Endothelial cell of umbilical vein (primary cell): ENCODE results near the gene SULT1E1. TPM values are rescaled to one million over a fixed set of nuclear protein-coding genes. Genes with fewer than 3 reads are reported as not detected.

Experiments
- BruUV-seq: library from RNA; stranded (reverse); fragments of 400-500 nt; replicated peaks from 2 replicates; lab custom pipeline; 2021; lab: Mats Ljungman, UMichigan
- CTCF ChIA-PET: fragments of 300-600, 350-600 bp; sonication (Branson Sonifier 250); formaldehyde crosslinking; loops from one replicate; lab custom pipeline; 2021; ENCODE audit warnings: antibody characterized with exemption, inconsistent platforms; lab: Charles Lee
- POLR2A ChIA-PET: fragments of 300-600, 350-600 bp; sonication (Branson Sonifier 250); formaldehyde crosslinking; loops from one replicate; lab custom pipeline; 2021; ENCODE audit warnings: antibody characterized with exemption, inconsistent platforms; lab: Charles Lee
- DNase-seq: peaks from one replicate; pipeline ENCODE4 v3.0.0-alpha.2; 2011; ENCODE audit warnings: low read depth, low spot score
- FAIRE-seq: peaks from 2 replicates; lab custom pipeline; 2011; peaks lifted over from hg19 to GRCh38; lab: Jason Lieb, UNC
- H2AFZ ChIP-seq: 2 replicates; pipeline ENCODE4 v1.6.0; 2012; ENCODE audit warnings: low read depth, low read length, control low read depth, inconsistent platforms
- H3K27ac ChIP-seq: 2 replicates; pipeline ENCODE4 v1.5.1; 2011; ENCODE audit warnings: low read depth, mild to moderate bottlenecking, control low read depth, low read length, moderate library complexity; ENCODE audit not compliant: insufficient read depth
- H3K27me3 ChIP-seq, 2 experiments: 2 replicates each; pipeline versions ENCODE4 v1.6.0 to v1.6.1; 2011; ENCODE audit warnings: low read length in 2 of 2, mixed read lengths in 1 of 2; ENCODE audit not compliant: control insufficient read depth in 2 of 2, insufficient read depth in 2 of 2
- H3K36me3 ChIP-seq, 2 experiments: 2 replicates in 1 of 2; 3 replicates in 1 of 2; pipeline ENCODE4 v1.5.1; 2011; ENCODE audit warnings: low read length in 2 of 2, mild to moderate bottlenecking in 1 of 2, moderate library complexity in 1 of 2; ENCODE audit not compliant: control insufficient read depth in 2 of 2, insufficient read depth in 2 of 2; ENCODE audit errors: extremely low read depth in 1 of 2
- H3K4me1 ChIP-seq: 3 replicates; pipeline ENCODE4 v1.5.1; 2011; ENCODE audit warnings: mild to moderate bottlenecking, low read length; ENCODE audit not compliant: control insufficient read depth, insufficient read depth; ENCODE audit errors: extremely low read depth
- H3K4me2 ChIP-seq: 2 replicates; pipeline ENCODE4 v1.6.1; 2011; ENCODE audit warnings: low read length, control low read depth, mixed read lengths; ENCODE audit not compliant: insufficient read depth
- H3K4me3 ChIP-seq, 3 experiments: fragments of 200-600 bp in 1 of 3; sonication (generic), shearing (Covaris generic) in 1 of 3; replicated peaks in 1 of 3; 2 replicates each; pipeline ENCODE4 v1.5.1; 2011 to 2016; ENCODE audit warnings: control low read depth in 3 of 3, low read length in 3 of 3, mild to moderate bottlenecking in 2 of 3, inconsistent platforms in 1 of 3, low read depth in 1 of 3, moderate library complexity in 1 of 3; ENCODE audit not compliant: insufficient read depth in 1 of 3
- H3K79me2 ChIP-seq: 2 replicates; pipeline ENCODE4 v1.6.0; 2012; ENCODE audit warnings: low read length, inconsistent platforms; ENCODE audit not compliant: control insufficient read depth, insufficient read depth
- H3K9ac ChIP-seq: replicated peaks from 2 replicates; pipeline ENCODE3; 2011; ENCODE audit warnings: low read length, control low read depth; ENCODE audit not compliant: insufficient read depth; ENCODE audit errors: extremely low read depth
- H3K9me1 ChIP-seq: replicated peaks from 3 replicates; pipeline ENCODE4 v1.6.0; 2011; ENCODE audit warnings: mild to moderate bottlenecking, low read length; ENCODE audit not compliant: control insufficient read depth, insufficient read depth; ENCODE audit errors: extremely low read depth
- H3K9me3 ChIP-seq: replicated peaks from 2 replicates; pipeline ENCODE4 v1.5.1; 2012; ENCODE audit warnings: low read length, inconsistent platforms; ENCODE audit not compliant: control insufficient read depth, insufficient read depth
- H4K20me1 ChIP-seq: replicated peaks from 2 replicates; pipeline ENCODE3; 2011; ENCODE audit warnings: mild to moderate bottlenecking, low read length; ENCODE audit not compliant: control insufficient read depth, insufficient read depth; ENCODE audit errors: extremely low read depth
- EZH2 ChIP-seq: IDR thresholded peaks from 2 replicates; pipeline ENCODE4 v1.6.1; 2012; ENCODE audit warnings: borderline replicate concordance, low read depth, mild to moderate bottlenecking, moderate library complexity, low read length, inconsistent platforms; ENCODE audit not compliant: severe bottlenecking
- FOS ChIP-seq: IDR thresholded peaks from 2 replicates; pipeline ENCODE4 v1.6.1; 2011; ENCODE audit warnings: mild to moderate bottlenecking, low read length, moderate library complexity, borderline replicate concordance; ENCODE audit not compliant: insufficient read depth
- GATA2 ChIP-seq: IDR thresholded peaks from 2 replicates; pipeline ENCODE4 v1.7.0; 2011; ENCODE audit warnings: low read depth, mild to moderate bottlenecking, moderate library complexity, mixed read lengths, low read length; ENCODE audit not compliant: insufficient read length, insufficient read depth
- JUN ChIP-seq: IDR thresholded peaks from 2 replicates; pipeline ENCODE4 v1.6.1; 2011; ENCODE audit warnings: borderline replicate concordance, low read depth; ENCODE audit not compliant: insufficient read length, insufficient read depth
- MAX ChIP-seq: IDR thresholded peaks from 2 replicates; pipeline ENCODE4 v1.6.1; 2011; ENCODE audit not compliant: insufficient read depth, insufficient read length
- MYC ChIP-seq: IDR thresholded peaks from one replicate; pipeline ENCODE4 v1.6.1; 2011; ENCODE audit warnings: mild to moderate bottlenecking, low read depth, low read length
- POLR2A ChIP-seq: IDR thresholded peaks from 2 replicates; pipeline ENCODE4 v1.6.1; 2012; ENCODE audit warnings: low read depth, mild to moderate bottlenecking, control low read depth, low read length
- POLR2AphosphoS5 ChIP-seq: IDR thresholded peaks from 2 replicates; pipeline ENCODE4 v1.6.1; 2012; ENCODE audit warnings: low read depth, mild to moderate bottlenecking, control low read depth, low read length, moderate library complexity; ENCODE audit not compliant: insufficient read depth
- dilution Hi-C: fragments of 300-500 bp; cut with MboI; formaldehyde crosslinking; loops from one replicate; pipeline ENCODE4 v1.15.0; 2019; ENCODE audit warnings: low sequenced_read_pairs; ENCODE audit not compliant: extremely low pct_ligation_motif_present
- intact Hi-C: fragments of 100-400 bp; cut with micrococcal nuclease; formaldehyde crosslinking; loops from one replicate; pipeline ENCODE4 v1.10.0; 2022
- polyA plus RNA-seq, 4 experiments: library from polyadenylated mRNA; depleted of rRNA in 3 of 4; stranded (reverse) in 3 of 4; unstranded in 1 of 4; fragments of >200 nt; gene quantifications; 2 replicates each; pipeline versions ENCODE4 v1.2.1 to v1.2.3, GENCODE V29; 2011 to 2012; ENCODE audit warnings: missing spikeins in 1 of 4
- total RNA-seq: library from RNA; stranded (reverse); gene quantifications from 2 replicates; pipeline ENCODE4 v1.2.3, GENCODE V29; 2021
- TF ChIP-seq, protein P1 (sequence below), 2 donors: IDR thresholded peaks; 1 replicate in 1 of 2; 2 replicates in 1 of 2; pipeline ENCODE4 v1.5.1; 2011; ENCODE audit warnings: low read length in 2 of 2, mild to moderate bottlenecking in 2 of 2, moderate library complexity in 2 of 2, control low read depth in 1 of 2, inconsistent platforms in 1 of 2, low read depth in 1 of 2; ENCODE audit not compliant: insufficient read depth in 1 of 2; ENCODE audit errors: extremely low read depth in 1 of 2

Gene SULT1E1
- total and polyA plus RNA-seq, 2 donors (not counting 3 experiments of a cell fraction or from before 2014, with no cell fraction given) = 25.8 to 34.5 TPM

GRCh38 chr4:69838977-69839376 is 21.0 kb downstream of the SULT1E1 start:
- Histone ChIP-seq H3K4me1 (peaks cover 15% of the 10 kb centered on the region), H3K27me3 (no peaks in the 10 kb centered on the region), H4K20me1 (no peaks in the 10 kb centered on the region), H3K9me1 (no peaks in the 10 kb centered on the region), H3K79me2 (no peaks in the 10 kb centered on the region), H3K36me3 (no peaks in the 10 kb centered on the region), H3K4me3 (no peak overlapping the region), H2AFZ (no peak overlapping the region), H3K9me3 (no peaks in the 10 kb centered on the region), H3K9ac (no peak overlapping the region), H3K27ac (no peak overlapping the region), H3K4me2 (no peak overlapping the region)
- ChIA-PET CTCF (no interaction called here), POLR2A (no interaction called here)
- TF ChIP-seq POLR2AphosphoS5 = no peak
- no peak for TF ChIP-seq MYC
- TF ChIP-seq GATA2 = no peak
- no peak for TF ChIP-seq POLR2A
- TF ChIP-seq, protein P1, sequence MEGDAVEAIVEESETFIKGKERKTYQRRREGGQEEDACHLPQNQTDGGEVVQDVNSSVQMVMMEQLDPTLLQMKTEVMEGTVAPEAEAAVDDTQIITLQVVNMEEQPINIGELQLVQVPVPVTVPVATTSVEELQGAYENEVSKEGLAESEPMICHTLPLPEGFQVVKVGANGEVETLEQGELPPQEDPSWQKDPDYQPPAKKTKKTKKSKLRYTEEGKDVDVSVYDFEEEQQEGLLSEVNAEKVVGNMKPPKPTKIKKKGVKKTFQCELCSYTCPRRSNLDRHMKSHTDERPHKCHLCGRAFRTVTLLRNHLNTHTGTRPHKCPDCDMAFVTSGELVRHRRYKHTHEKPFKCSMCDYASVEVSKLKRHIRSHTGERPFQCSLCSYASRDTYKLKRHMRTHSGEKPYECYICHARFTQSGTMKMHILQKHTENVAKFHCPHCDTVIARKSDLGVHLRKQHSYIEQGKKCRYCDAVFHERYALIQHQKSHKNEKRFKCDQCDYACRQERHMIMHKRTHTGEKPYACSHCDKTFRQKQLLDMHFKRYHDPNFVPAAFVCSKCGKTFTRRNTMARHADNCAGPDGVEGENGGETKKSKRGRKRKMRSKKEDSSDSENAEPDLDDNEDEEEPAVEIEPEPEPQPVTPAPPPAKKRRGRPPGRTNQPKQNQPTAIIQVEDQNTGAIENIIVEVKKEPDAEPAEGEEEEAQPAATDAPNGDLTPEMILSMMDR (IDR thresholded peaks at IDR 0.05; ENCODE audit: extremely low read depth in 1 of 2, insufficient read depth in 1 of 2, low read depth in 1 of 2, low read length in 2 of 2) = no peak
- no peak for TF ChIP-seq FOS
- TF ChIP-seq JUN = no peak
- no peak for TF ChIP-seq EZH2
- no peak for TF ChIP-seq MAX
- intact Hi-C loops = no loop called here
- DNase-seq = no peak
- no peak for FAIRE-seq
- no TSS peak for BruUV-seq
- dilution Hi-C loops = no loop called here
